Endothelial cell of umbilical vein (primary cell): Measurements from ENCODE around the gene TSPAN9.

ENCODE experiments used
- CTCF ChIP-seq, 2 donors: IDR thresholded peaks; 1 replicate in 1 of 2; 2 replicates in 1 of 2; pipeline ENCODE4 v1.5.1; 2011; ENCODE audit warnings: low read length in 2 of 2, mild to moderate bottlenecking in 2 of 2, moderate library complexity in 2 of 2, control low read depth in 1 of 2, inconsistent platforms in 1 of 2, low read depth in 1 of 2; ENCODE audit not compliant: insufficient read depth in 1 of 2; ENCODE audit errors: extremely low read depth in 1 of 2
- EZH2 ChIP-seq: IDR thresholded peaks from 2 replicates; pipeline ENCODE4 v1.6.1; 2012; ENCODE audit warnings: borderline replicate concordance, low read depth, mild to moderate bottlenecking, moderate library complexity, low read length, inconsistent platforms; ENCODE audit not compliant: severe bottlenecking
- GATA2 ChIP-seq: IDR thresholded peaks from 2 replicates; pipeline ENCODE4 v1.7.0; 2011; ENCODE audit warnings: low read depth, mild to moderate bottlenecking, moderate library complexity, mixed read lengths, low read length; ENCODE audit not compliant: insufficient read length, insufficient read depth
- MYC ChIP-seq: IDR thresholded peaks from one replicate; pipeline ENCODE4 v1.6.1; 2011; ENCODE audit warnings: mild to moderate bottlenecking, low read depth, low read length
- POLR2A ChIP-seq: IDR thresholded peaks from 2 replicates; pipeline ENCODE4 v1.6.1; 2012; ENCODE audit warnings: low read depth, mild to moderate bottlenecking, control low read depth, low read length
- POLR2AphosphoS5 ChIP-seq: IDR thresholded peaks from 2 replicates; pipeline ENCODE4 v1.6.1; 2012; ENCODE audit warnings: low read depth, mild to moderate bottlenecking, control low read depth, low read length, moderate library complexity; ENCODE audit not compliant: insufficient read depth

GRCh38 chr12:3091382-3092241 lies 14.4 kb downstream of the TSPAN9 start:
- TF ChIP-seq CTCF (IDR thresholded peaks at IDR 0.05; ENCODE audit: extremely low read depth in 1 of 2, insufficient read depth in 1 of 2, low read depth in 1 of 2, low read length in 2 of 2) = no peak
- no peak for TF ChIP-seq POLR2A
- no peak for TF ChIP-seq EZH2
- no peak for TF ChIP-seq MYC
- TF ChIP-seq GATA2 = no peak
- no peak for TF ChIP-seq POLR2AphosphoS5
